Kidney (tissue), 14 donors: ENCODE results near the gene CCSER1. TPM values are rescaled to one million over a fixed set of nuclear protein-coding genes. Genes with fewer than 3 reads are reported as not detected.

ENCODE experiments used
- DNase-seq, 5 donors: peaks; one replicate each; pipeline ENCODE4 v3.0.0-alpha.2; 2013 to 2020
- FAIRE-seq: peaks from 2 replicates; lab custom pipeline; 2012; peaks lifted over from hg19 to GRCh38; lab: Jason Lieb, UNC
- H3K27ac ChIP-seq, 2 donors: one replicate each; pipeline ENCODE4 v1.7.0; 2013; ENCODE audit warnings: low read depth in 2 of 2, low read length in 2 of 2, inconsistent platforms in 1 of 2
- H3K27me3 ChIP-seq: one replicate; pipeline ENCODE4 v1.7.1; 2013; ENCODE audit warnings: low read length, inconsistent platforms; ENCODE audit not compliant: control insufficient read depth, insufficient read depth
- H3K36me3 ChIP-seq, 3 donors: one replicate each; pipeline versions ENCODE4 v1.7.0 to v1.7.1; 2013; ENCODE audit warnings: low read length in 3 of 3, control low read depth in 1 of 3, inconsistent platforms in 1 of 3; ENCODE audit not compliant: insufficient read depth in 3 of 3, control insufficient read depth in 2 of 3
- H3K4me1 ChIP-seq, 3 donors: one replicate each; pipeline versions ENCODE4 v1.7.0 to v1.7.1; 2013; ENCODE audit warnings: low read length in 3 of 3, inconsistent platforms in 1 of 3, low read depth in 1 of 3; ENCODE audit not compliant: control insufficient read depth in 2 of 3, insufficient read depth in 2 of 3
- H3K4me3 ChIP-seq, 3 donors: one replicate each; pipeline versions ENCODE4 v1.7.0 to v1.8.1; 2013; ENCODE audit warnings: low read length in 3 of 3, control low read depth in 1 of 3, inconsistent platforms in 1 of 3
- H3K9ac ChIP-seq, 3 donors: one replicate each; pipeline versions ENCODE4 v1.7.0 to v1.7.1; 2013; ENCODE audit warnings: low read length in 3 of 3, control low read depth in 1 of 3, inconsistent platforms in 1 of 3
- H3K9me3 ChIP-seq, 3 donors: one replicate each; pipeline versions ENCODE4 v1.7.0 to v1.7.1; 2013; ENCODE audit warnings: low read length in 3 of 3, control low read depth in 1 of 3, inconsistent platforms in 1 of 3; ENCODE audit not compliant: control insufficient read depth in 2 of 3, insufficient read depth in 1 of 3
- intact Hi-C: fragments of 100-400 bp; cut with DNase I; formaldehyde crosslinking; loops from one replicate; pipeline ENCODE4 v1.11.1; 2022
- polyA plus RNA-seq: library from polyadenylated mRNA; stranded (reverse); fragments of 350-450 nt; fragmentation: Illumina TruSeq; extraction: RNeasy Lipid Tissue Mini Kit (QIAGEN cat#74804); gene quantifications from one replicate; pipeline ENCODE4 v1.2.3, GENCODE V29; 2014; ENCODE audit warnings: low read depth, low replicate concordance; ENCODE audit not compliant: insufficient read depth
- total RNA-seq: library from RNA; stranded (reverse); fragmentation: NEBNext Ultra II Directional; extraction: Animal tissue kit (Norgen Biotek cat#: 25700); gene quantifications from one replicate; pipeline ENCODE4 v1.2.1, GENCODE V29; 2021
- TF ChIP-seq, protein P1 (sequence below): IDR thresholded peaks from 3 replicates; pipeline ENCODE4 v1.5.1; 2012; ENCODE audit warnings: mild to moderate bottlenecking, moderate library complexity, borderline replicate concordance; ENCODE audit not compliant: insufficient read depth; ENCODE audit errors: extremely low read depth
- donor health status: control.
- donor health status: control.
- donor health status: control.
- donor health status: control.
- donor health status: control.
- donor health status: DM: yes; HTN: yes; CAD: no.
- donor health status: Normal renal cell carcinoma (clear cell type).

Gene CCSER1
- total and polyA plus RNA-seq, 2 donors from 2014 or later = 4.2 to 26.8 TPM

- H3K9ac ChIP-seq = no peak overlapping the region
- TF ChIP-seq, protein P1, sequence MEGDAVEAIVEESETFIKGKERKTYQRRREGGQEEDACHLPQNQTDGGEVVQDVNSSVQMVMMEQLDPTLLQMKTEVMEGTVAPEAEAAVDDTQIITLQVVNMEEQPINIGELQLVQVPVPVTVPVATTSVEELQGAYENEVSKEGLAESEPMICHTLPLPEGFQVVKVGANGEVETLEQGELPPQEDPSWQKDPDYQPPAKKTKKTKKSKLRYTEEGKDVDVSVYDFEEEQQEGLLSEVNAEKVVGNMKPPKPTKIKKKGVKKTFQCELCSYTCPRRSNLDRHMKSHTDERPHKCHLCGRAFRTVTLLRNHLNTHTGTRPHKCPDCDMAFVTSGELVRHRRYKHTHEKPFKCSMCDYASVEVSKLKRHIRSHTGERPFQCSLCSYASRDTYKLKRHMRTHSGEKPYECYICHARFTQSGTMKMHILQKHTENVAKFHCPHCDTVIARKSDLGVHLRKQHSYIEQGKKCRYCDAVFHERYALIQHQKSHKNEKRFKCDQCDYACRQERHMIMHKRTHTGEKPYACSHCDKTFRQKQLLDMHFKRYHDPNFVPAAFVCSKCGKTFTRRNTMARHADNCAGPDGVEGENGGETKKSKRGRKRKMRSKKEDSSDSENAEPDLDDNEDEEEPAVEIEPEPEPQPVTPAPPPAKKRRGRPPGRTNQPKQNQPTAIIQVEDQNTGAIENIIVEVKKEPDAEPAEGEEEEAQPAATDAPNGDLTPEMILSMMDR = no peak
- intact Hi-C loops = no loop called here
- no peaks in the 10 kb centered on the region for H3K27me3 ChIP-seq
- no peak overlapping the region for H3K4me3 ChIP-seq
- H3K9me3 ChIP-seq = no peaks in the 10 kb centered on the region
- DNase-seq (no peak), FAIRE-seq (no peak)
- H3K27ac ChIP-seq = no peak overlapping the region
- no peaks in the 10 kb centered on the region for H3K36me3 ChIP-seq
- no peaks in the 10 kb centered on the region for H3K4me1 ChIP-seq
These were observed 1156.6 kb downstream of the CCSER1 start for GRCh38 chr4:91283726-91284230.

DNA sequence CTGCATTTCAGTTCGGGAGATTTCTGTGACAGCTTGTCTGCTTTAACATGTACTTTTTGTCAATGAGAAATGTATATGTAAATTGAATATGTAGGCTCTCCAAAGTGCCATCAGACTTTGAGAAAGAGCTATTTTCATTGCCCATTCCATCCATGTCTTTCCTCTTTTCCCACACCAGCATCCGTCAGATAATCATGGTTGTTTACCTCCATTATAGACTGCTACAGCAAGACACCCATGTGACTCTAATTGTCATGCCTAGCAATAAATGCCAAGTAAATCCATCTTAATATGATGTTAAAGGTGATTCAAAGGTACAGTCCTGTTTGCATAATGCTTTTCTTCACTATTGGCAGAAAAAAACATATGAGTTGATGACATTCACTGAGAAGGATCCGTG lies 1157.3 kb downstream of the CCSER1 start:
- H3K9me3 ChIP-seq = no peaks in the 10 kb centered on the region
- TF ChIP-seq, protein P1 = no peak
- H3K27ac ChIP-seq = no peak overlapping the region
- DNase-seq (no peak), FAIRE-seq (no peak)
- no peak overlapping the region for H3K4me3 ChIP-seq
- H3K9ac ChIP-seq = no peak overlapping the region
- no peaks in the 10 kb centered on the region for H3K4me1 ChIP-seq
- no peaks in the 10 kb centered on the region for H3K27me3 ChIP-seq
- intact Hi-C loops = no loop called here
- H3K36me3 ChIP-seq = no peaks in the 10 kb centered on the region

DNA sequence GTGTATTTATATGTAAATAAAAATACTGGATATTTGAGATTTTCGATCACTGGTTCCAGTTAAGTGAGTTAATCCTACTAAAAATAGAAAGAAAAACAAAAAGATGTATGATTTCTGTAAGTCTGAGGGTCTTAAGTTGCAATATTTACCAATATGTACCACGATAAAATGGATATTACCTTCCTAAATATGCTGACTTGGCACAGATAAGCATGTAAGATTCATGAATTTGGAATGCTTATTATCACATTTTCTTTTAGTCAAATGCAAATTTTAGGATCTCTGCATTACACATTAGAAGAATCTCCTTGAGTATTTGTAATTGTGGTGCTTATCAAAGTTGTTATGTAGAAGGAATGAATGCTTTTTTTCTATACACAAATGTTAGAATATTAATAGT lies 1158.3 kb downstream of the CCSER1 start:
- no peak for FAIRE-seq
- Histone ChIP-seq H3K9me3 (no peaks in the 10 kb centered on the region), H3K4me3 (no peak overlapping the region), H3K9ac (no peak overlapping the region), H3K27me3 (no peaks in the 10 kb centered on the region), H3K4me1 (no peaks in the 10 kb centered on the region), H3K27ac (no peak overlapping the region), H3K36me3 (no peaks in the 10 kb centered on the region)
- intact Hi-C loops = no loop called here
- TF ChIP-seq, protein P1 = no peak
- DNase-seq = no peak
